Breast epithelium (tissue), 4 donors: ENCODE measurements around the gene PKN1. TPM values are rescaled to one million over a fixed set of nuclear protein-coding genes. Genes with fewer than 3 reads are reported as not detected.

Source experiments
- DNase-seq, 2 donors: peaks; one replicate each; pipeline ENCODE4 v3.0.0-alpha.2; 2019; ENCODE audit warnings: low spot score in 2 of 2
- H3K27ac ChIP-seq, 2 donors: fragments of 200-600 bp; sonication (generic) in 1 of 2; one replicate each; pipeline ENCODE4 v1.5.1; 2016 to 2019; ENCODE audit warnings: mild to moderate bottlenecking in 1 of 2
- H3K27me3 ChIP-seq, 2 donors: fragments of 200-600 bp; sonication (generic) in 1 of 2; one replicate each; pipeline versions ENCODE4 v1.5.1 to v1.6.0; 2017 to 2019; ENCODE audit warnings: control low read depth in 1 of 2, mild to moderate bottlenecking in 1 of 2
- H3K36me3 ChIP-seq: fragments of 200-600 bp; one replicate; pipeline ENCODE4 v1.5.1; 2019
- H3K4me1 ChIP-seq, 2 donors: fragments of 200-600 bp; sonication (generic); one replicate each; pipeline ENCODE4 v1.5.1; 2016 to 2019; ENCODE audit warnings: control low read depth in 1 of 2
- H3K4me3 ChIP-seq, 3 donors: fragments of 200-600 bp; sonication (generic); 1 replicate in 2 of 3; 2 replicates in 1 of 3; pipeline ENCODE4 v1.5.1; 2016 to 2019; ENCODE audit warnings: mild to moderate bottlenecking in 3 of 3, moderate library complexity in 2 of 3
- H3K9me3 ChIP-seq, 2 donors: fragments of 200-600 bp; sonication (generic) in 1 of 2; one replicate each; pipeline ENCODE4 v1.5.1; 2016 to 2019; ENCODE audit warnings: control low read depth in 1 of 2
- POLR2A ChIP-seq: fragments of 450-650 bp; IDR thresholded peaks from one replicate; pipeline ENCODE4 v1.6.1; 2016; ENCODE audit warnings: antibody characterized with exemption, mild to moderate bottlenecking, moderate library complexity
- POLR2AphosphoS5 ChIP-seq, 3 donors: sonication (generic); formaldehyde crosslinking; IDR thresholded peaks; one replicate each; pipeline ENCODE4 v1.6.1; 2017; ENCODE audit warnings: antibody characterized with exemption in 3 of 3
- intact Hi-C: fragments of 100-400 bp; cut with DNase I; formaldehyde crosslinking; loops from one replicate; pipeline ENCODE4 v1.15.1; 2023; ENCODE audit warnings: low total_unique reads
- total RNA-seq, 3 donors: library from RNA; depleted of rRNA; stranded (reverse); fragments of >200 nt; gene quantifications; one replicate each; pipeline ENCODE4 v1.1.0, GENCODE V29; 2016
- TF ChIP-seq, protein P1 (sequence below), 3 donors: fragments of 450-650 bp; IDR thresholded peaks; one replicate each; pipeline ENCODE4 v1.5.1; 2016 to 2017; ENCODE audit warnings: antibody characterized with exemption in 3 of 3, mild to moderate bottlenecking in 3 of 3, moderate library complexity in 3 of 3

PKN1 gene
- total RNA-seq, 3 donors from 2014 or later: 40.8 to 78.1 (median 59.6) TPM

DNA sequence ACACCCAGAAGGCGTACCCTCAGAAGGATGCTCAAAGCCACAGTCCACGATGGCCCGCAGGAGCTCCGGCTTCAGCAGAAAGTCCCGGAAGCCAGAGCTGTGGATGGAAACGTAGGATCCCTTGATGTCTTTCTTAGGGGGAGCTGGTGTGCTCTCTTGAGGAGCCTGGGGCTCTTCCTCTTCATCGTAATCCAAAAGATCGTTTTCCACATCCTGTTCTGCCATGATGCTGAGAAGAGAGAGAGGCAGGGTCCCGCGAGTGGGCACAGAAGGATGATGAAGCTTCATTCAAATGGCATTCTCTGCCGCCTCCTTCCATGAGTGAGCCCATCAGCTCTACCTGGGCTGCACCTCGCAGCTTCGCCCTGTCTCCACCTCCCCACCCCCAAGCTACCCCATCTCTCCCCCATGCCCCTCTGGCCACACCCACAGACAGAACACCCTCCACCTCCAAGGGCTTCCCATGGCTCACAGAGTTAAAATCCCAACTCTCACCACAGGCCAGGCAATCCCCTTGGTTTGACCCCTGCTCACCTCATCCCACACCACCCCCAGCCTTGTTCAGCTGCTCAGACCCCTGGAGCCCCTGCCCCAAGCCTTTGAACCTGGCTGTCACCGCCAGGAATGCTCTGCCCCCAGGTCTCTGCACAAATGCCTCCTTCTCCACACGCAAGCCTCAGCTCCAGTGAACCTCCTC lies 20.0 kb upstream of the PKN1 start:
- intact Hi-C loops: no loop called here
- Histone ChIP-seq H3K9me3 (no peaks in the 10 kb centered on the region), H3K4me3 (no peak overlapping the region), H3K4me1 (no peaks in the 10 kb centered on the region), H3K27me3 (no peaks in the 10 kb centered on the region), H3K27ac (no peak overlapping the region), H3K36me3 (peaks cover 27% of the 10 kb centered on the region)
- DNase-seq: no peak
- TF ChIP-seq POLR2A (no peak), POLR2AphosphoS5 (IDR thresholded peaks at IDR 0.05) (no peak)
- TF ChIP-seq, protein P1, sequence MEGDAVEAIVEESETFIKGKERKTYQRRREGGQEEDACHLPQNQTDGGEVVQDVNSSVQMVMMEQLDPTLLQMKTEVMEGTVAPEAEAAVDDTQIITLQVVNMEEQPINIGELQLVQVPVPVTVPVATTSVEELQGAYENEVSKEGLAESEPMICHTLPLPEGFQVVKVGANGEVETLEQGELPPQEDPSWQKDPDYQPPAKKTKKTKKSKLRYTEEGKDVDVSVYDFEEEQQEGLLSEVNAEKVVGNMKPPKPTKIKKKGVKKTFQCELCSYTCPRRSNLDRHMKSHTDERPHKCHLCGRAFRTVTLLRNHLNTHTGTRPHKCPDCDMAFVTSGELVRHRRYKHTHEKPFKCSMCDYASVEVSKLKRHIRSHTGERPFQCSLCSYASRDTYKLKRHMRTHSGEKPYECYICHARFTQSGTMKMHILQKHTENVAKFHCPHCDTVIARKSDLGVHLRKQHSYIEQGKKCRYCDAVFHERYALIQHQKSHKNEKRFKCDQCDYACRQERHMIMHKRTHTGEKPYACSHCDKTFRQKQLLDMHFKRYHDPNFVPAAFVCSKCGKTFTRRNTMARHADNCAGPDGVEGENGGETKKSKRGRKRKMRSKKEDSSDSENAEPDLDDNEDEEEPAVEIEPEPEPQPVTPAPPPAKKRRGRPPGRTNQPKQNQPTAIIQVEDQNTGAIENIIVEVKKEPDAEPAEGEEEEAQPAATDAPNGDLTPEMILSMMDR (IDR thresholded peaks at IDR 0.05): no peak

DNA sequence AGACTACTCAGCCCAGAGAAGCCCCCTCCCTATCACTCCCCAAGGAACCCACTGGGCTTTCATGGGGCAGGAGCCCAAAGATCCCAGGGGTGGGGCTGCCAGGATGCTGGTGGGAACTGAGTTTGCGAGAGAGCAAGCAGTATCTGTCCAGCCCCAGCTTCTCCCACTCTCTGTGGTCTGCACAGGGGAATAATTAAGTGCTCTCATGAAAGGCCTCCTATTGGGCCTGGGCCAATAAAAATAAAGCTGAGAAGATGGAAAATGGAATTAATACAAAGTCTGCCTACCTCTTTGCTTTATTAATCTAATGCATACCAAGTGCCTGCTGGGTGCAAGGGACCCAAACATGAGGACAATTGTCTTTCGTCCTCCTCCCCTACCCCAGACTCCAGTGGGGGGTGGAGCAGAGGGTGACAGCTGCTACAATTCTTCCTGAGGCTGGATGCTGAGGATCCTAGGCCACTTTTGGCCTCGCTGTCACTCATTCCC lies 19.4 kb upstream of the PKN1 start:
- Histone ChIP-seq H3K36me3 (peaks cover 21% of the 10 kb centered on the region), H3K4me1 (no peaks in the 10 kb centered on the region), H3K4me3 (no peak overlapping the region), H3K9me3 (no peaks in the 10 kb centered on the region), H3K27me3 (no peaks in the 10 kb centered on the region), H3K27ac (no peak overlapping the region)
- intact Hi-C loops: no loop called here
- TF ChIP-seq, protein P1 (IDR thresholded peaks at IDR 0.05): no peak
- TF ChIP-seq POLR2A (no peak), POLR2AphosphoS5 (IDR thresholded peaks at IDR 0.05) (no peak)
- DNase-seq: no peak

DNA sequence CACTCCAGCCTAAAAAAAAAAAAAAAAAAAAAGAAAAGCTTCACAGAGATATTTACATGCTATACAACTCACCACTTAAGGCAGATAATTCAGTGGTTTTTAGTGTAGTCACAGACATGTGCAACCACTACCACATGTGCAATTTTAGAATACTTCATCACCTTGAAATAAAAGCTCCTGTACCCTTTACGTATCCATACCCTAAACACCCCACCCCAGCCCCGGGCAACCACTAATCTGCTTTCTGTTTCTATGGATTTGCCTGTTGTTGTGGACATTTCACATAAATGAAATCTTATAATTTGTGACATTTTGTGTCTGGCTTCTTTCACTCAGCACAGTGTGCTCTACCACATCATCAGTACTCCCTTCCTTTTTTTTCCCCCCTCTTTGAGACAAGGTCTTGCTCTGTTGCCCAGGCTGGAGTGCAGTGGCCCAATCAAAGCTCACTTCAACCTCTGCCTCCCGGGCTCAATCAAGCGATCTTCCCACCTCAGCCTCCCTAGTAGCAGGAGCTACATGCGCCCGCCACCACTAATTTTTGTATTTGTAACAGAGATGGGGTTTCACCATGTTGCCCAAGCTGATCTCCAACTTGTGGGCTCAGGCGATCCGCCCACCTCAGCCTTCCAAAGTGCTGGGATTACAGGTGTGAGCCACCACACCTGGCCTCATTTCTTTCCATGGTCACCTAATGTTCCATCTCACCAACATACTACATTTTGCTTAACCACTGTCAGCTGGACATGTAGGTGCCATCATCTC lies 18.0 kb upstream of the PKN1 start:
- Histone ChIP-seq H3K9me3 (no peaks in the 10 kb centered on the region), H3K27me3 (no peaks in the 10 kb centered on the region), H3K36me3 (peaks cover 8% of the 10 kb centered on the region), H3K27ac (no peak overlapping the region), H3K4me3 (no peak overlapping the region), H3K4me1 (no peaks in the 10 kb centered on the region)
- no peak for DNase-seq
- intact Hi-C loops: no loop called here
- no peak for TF ChIP-seq POLR2A
- TF ChIP-seq, protein P1 (IDR thresholded peaks at IDR 0.05): no peak
- no peak for TF ChIP-seq POLR2AphosphoS5 (IDR thresholded peaks at IDR 0.05)

DNA sequence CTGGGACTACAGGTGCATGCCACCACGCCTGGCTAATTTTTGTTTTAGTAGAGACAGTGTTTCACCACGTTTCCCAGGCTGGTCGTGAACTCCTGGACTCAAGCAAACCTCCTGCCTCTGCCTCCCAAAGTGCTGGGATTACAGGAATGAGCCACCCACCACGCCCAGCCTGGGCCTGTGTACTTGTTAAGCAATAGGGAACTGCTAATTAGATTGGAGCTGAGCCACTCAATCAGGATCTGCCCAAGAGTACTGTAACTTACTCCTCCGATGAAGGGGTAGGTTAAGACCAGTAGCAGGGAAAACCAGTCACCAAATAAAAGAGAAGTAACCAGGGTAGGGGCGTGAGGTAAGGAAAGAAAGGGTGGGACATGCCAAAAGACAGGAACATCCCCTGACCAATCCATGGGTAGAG lies 16.3 kb upstream of the PKN1 start:
- no peaks in the 10 kb centered on the region for H3K9me3 ChIP-seq
- no peaks in the 10 kb centered on the region for H3K27me3 ChIP-seq
- no peak for DNase-seq
- no peaks in the 10 kb centered on the region for H3K36me3 ChIP-seq
- H3K4me1 ChIP-seq: no peaks in the 10 kb centered on the region
- H3K27ac ChIP-seq: no peak overlapping the region
- peak overlapping the region in 1 of 3 donors; percentile 6 for H3K4me3 ChIP-seq
- intact Hi-C loops: no loop called here
- no peak for TF ChIP-seq POLR2AphosphoS5 (IDR thresholded peaks at IDR 0.05)
- no peak for TF ChIP-seq POLR2A
- TF ChIP-seq, protein P1 (IDR thresholded peaks at IDR 0.05): no peak

DNA sequence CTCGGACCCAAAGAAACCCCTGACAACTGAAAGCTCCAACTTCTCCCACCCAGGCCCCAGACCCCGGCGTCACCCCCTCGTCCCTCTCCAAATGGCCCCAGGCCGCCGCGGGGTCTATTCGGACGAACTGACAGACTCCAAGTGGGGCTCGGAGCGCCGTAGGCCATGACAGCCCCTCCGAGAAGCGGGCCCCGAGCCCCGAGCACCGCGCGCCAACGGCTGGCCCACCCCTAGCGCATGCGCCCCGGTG lies 14.3 kb upstream of the PKN1 start:
- no peaks in the 10 kb centered on the region for H3K27me3 ChIP-seq
- H3K36me3 ChIP-seq: no peaks in the 10 kb centered on the region
- H3K4me3 ChIP-seq: peak overlapping the region; percentile 83 to 90 (median 90)
- peak overlapping the region; percentile 93 for H3K27ac ChIP-seq
- H3K9me3 ChIP-seq: no peaks in the 10 kb centered on the region
- DNase-seq: no peak
- H3K4me1 ChIP-seq: no peaks in the 10 kb centered on the region
- intact Hi-C loops: no loop called here
- no peak for TF ChIP-seq POLR2AphosphoS5 (IDR thresholded peaks at IDR 0.05)
- no peak for TF ChIP-seq POLR2A
- TF ChIP-seq, protein P1 (IDR thresholded peaks at IDR 0.05): no peak
